Right lobe of liver (tissue), 4 donors: Measurements from ENCODE around the gene MMGT1.

Experiments used
- CTCF ChIP-seq, 4 donors: fragments of 200-600 bp in 3 of 4; fragments of 450-650 bp in 1 of 4; IDR thresholded peaks; one replicate each; pipeline versions ENCODE4 v1.5.1 to v1.8.0; 2016 to 2022; ENCODE audit warnings: antibody characterized with exemption in 4 of 4, mild to moderate bottlenecking in 2 of 4
- POLR2A ChIP-seq: fragments of 450-650 bp; IDR thresholded peaks from one replicate; pipeline ENCODE4 v1.6.1; 2017; ENCODE audit warnings: antibody characterized with exemption, mild to moderate bottlenecking
- donor health status: DM: no; HTN: no; CAD: no.
- donor health status: DM: no; HTN: no; CAD: no.
- donor health status: DM: no; HTN: yes; CAD: no.

- no peak for TF ChIP-seq CTCF (IDR thresholded peaks at IDR 0.05)
- no peak for TF ChIP-seq POLR2A
Measured at GRCh38 chrX:135984791-135985156, 11.0 kb upstream of the MMGT1 start.
